ENCODE results near the gene KCNK4. TPM values are rescaled to one million over a fixed set of nuclear protein-coding genes. Genes with fewer than 3 reads are reported as not detected.

KCNK4 gene
- total RNA-seq, 1 donor from 2014 or later: not detected

- TF ChIP-seq CTCF (IDR thresholded peaks at IDR 0.05): peak; percentile 16
- DNase-seq: no peak
- Histone ChIP-seq H3K9me3 (no peaks in the 10 kb centered on the region), H3K4me3 (no peak overlapping the region), H3K27ac (no peak overlapping the region), H3K4me1 (peaks cover 14% of the 10 kb centered on the region), H3K36me3 (no peaks in the 10 kb centered on the region), H3K27me3 (no peaks in the 10 kb centered on the region)
- no peak for ATAC-seq
- intact Hi-C loops (cut with DNase I): no loop called here
Measured at GRCh38 chr11:64343767-64344559, 52.9 kb downstream of the KCNK4 start.

- no peak for DNase-seq
- H3K4me1 ChIP-seq: peaks cover 14% of the 10 kb centered on the region
- H3K4me3 ChIP-seq: no peak overlapping the region
- H3K27ac ChIP-seq: no peak overlapping the region
- TF ChIP-seq CTCF (IDR thresholded peaks at IDR 0.05): no peak
- no peak for ATAC-seq
- intact Hi-C loops (cut with DNase I): no loop called here
- H3K9me3 ChIP-seq: no peaks in the 10 kb centered on the region
- no peaks in the 10 kb centered on the region for H3K27me3 ChIP-seq
- no peaks in the 10 kb centered on the region for H3K36me3 ChIP-seq
Measured at GRCh38 chr11:64344787-64345186, 53.7 kb downstream of the KCNK4 start.

- DNase-seq (no peak), ATAC-seq (no peak)
- no peak for TF ChIP-seq CTCF (IDR thresholded peaks at IDR 0.05)
Measured at GRCh38 chr11:64347193-64347867, 56.2 kb downstream of the KCNK4 start.

GRCh38 chr11:64348383-64349024, 57.4 kb downstream of the KCNK4 start:
- no peak overlapping the region for H3K27ac ChIP-seq
- no peak for DNase-seq

More at GRCh38 chr11:64347193-64347867, 56.2 kb downstream of the KCNK4 start:
- no peaks in the 10 kb centered on the region for H3K27me3 ChIP-seq
- H3K36me3 ChIP-seq: no peaks in the 10 kb centered on the region
- no peak overlapping the region for H3K4me3 ChIP-seq
- intact Hi-C loops (cut with DNase I): no loop called here
- H3K27ac ChIP-seq: no peak overlapping the region
- H3K9me3 ChIP-seq: no peaks in the 10 kb centered on the region
- peaks cover 1% of the 10 kb centered on the region for H3K4me1 ChIP-seq

GRCh38 chr11:64349025-64349387, 57.9 kb downstream of the KCNK4 start:
- TF ChIP-seq CTCF (IDR thresholded peaks at IDR 0.05): no peak
- intact Hi-C loops (cut with DNase I): no loop called here
- Histone ChIP-seq H3K4me1 (no peaks in the 10 kb centered on the region), H3K27ac (no peak overlapping the region), H3K4me3 (no peak overlapping the region), H3K36me3 (no peaks in the 10 kb centered on the region), H3K27me3 (no peaks in the 10 kb centered on the region), H3K9me3 (no peaks in the 10 kb centered on the region)
- ATAC-seq (no peak), DNase-seq (no peak)

More at GRCh38 chr11:64348383-64349024, 57.4 kb downstream of the KCNK4 start:
- Histone ChIP-seq H3K4me3 (no peak overlapping the region), H3K9me3 (no peaks in the 10 kb centered on the region), H3K4me1 (no peaks in the 10 kb centered on the region), H3K27me3 (no peaks in the 10 kb centered on the region), H3K36me3 (no peaks in the 10 kb centered on the region)
- intact Hi-C loops (cut with DNase I): no loop called here
- TF ChIP-seq CTCF (IDR thresholded peaks at IDR 0.05): no peak
- ATAC-seq: no peak

Data from upper lobe of right lung (tissue), 1 donor.